ENCODE results near the gene EMC8. TPM values are rescaled to one million over a fixed set of nuclear protein-coding genes. Genes with fewer than 3 reads are reported as not detected.

EMC8 gene
- total and polyA plus RNA-seq, 2 donors (not counting 1 experiment from before 2014, with no cell fraction given): 22.1 to 33.1 TPM

DNA sequence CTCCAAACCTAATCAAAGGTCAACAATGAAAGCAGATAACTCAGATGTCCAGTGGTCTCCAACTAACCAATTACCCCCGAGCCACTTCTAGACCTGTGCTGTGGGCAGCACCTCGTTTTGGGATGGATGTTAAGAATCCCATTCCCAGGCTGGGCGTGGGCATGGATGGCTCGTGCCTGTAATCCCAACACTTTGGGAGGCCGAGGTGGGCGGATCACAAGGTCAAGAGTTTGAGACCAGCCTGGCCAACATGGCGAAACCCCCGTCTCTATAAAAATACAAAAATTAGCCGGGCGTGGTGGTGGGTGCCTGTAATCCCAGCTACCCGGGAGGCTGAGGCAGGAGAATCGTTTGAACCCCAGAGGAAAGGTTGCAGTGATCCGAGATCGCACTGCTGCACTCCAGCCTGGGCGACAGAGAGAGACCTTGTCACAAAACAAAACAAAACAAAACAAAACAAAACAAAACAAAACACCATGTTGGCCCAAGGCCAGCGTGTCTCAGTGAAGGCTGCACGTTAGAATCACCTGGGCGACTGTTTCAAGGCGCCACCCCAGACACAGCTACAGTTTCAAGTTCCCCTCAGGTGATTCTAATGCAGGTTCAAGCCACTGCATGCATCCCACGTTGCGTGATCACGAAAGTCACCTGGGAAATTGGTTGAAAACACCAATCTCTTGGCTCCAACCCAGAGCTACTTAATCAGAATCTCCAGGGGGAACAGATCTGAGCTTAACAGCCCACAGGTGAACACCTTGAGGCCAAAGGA is 21.4 kb upstream of the EMC8 start:
- DNase-seq (no peak), ATAC-seq (ENCODE audit: low read depth) (peak; percentile 4)
- Histone ChIP-seq H3K9ac (ENCODE audit: low read length) (no peak overlapping the region), H3K9me3 (ENCODE audit: control extremely low read depth in 1 of 3, control insufficient read depth in 2 of 3, insufficient read depth in 1 of 3, low read length in 2 of 3) (peaks cover 0 to 10% (median 0%) of the 10 kb centered on the region in 3 donors), H3K27ac (ENCODE audit: low read length in 2 of 2) (no peak overlapping the region), H3K27me3 (replicated peaks in 1 of 4; ENCODE audit: control extremely low read depth in 1 of 4, control insufficient read depth in 3 of 4, insufficient read depth in 4 of 4, low read length in 3 of 4) (no peaks in the 10 kb centered on the region), H3K79me2 (ENCODE audit: control insufficient read depth, insufficient read depth, low read length) (peaks cover 6% of the 10 kb centered on the region), H4K20me1 (ENCODE audit: control insufficient read depth, insufficient read depth, low read length, poor library complexity, severe bottlenecking) (no peaks in the 10 kb centered on the region), H3K4me3 (ENCODE audit: control extremely low read depth in 1 of 5, extremely low read depth in 1 of 5, insufficient read depth in 1 of 5, low read depth in 2 of 5, low read length in 4 of 5) (no peak overlapping the region), H3K36me3 (replicated peaks in 1 of 2; ENCODE audit: control extremely low read depth in 1 of 2, control insufficient read depth in 1 of 2, extremely low read depth in 1 of 2, insufficient read depth in 2 of 2, low read length in 1 of 2) (no peaks in the 10 kb centered on the region), H3K4me1 (ENCODE audit: control insufficient read depth in 2 of 2, insufficient read depth in 2 of 2, low read length in 2 of 2) (peaks cover 11 to 32% of the 10 kb centered on the region in 2 donors), H2AFZ (ENCODE audit: insufficient read depth, low read depth, low read length, poor library complexity, severe bottlenecking) (no peak overlapping the region), H3K4me2 (replicated peaks; ENCODE audit: low read depth, low read length, poor library complexity, severe bottlenecking) (peak overlapping the region; percentile 47)
- 81% methylated on average over 17 of the region's 22 CpGs for whole genome bisulfite sequencing (ENCODE audit: insufficient coverage)
- POLR2A ChIA-PET: interaction anchor here (0.6 to 2.4 kb wide), 17 partner anchors 12 to 201 kb away, joined by 3 to 16 read pairs (median 5); partner anchors contain the start of gene IRF8
- no peaks in the 10 kb centered on the region for H3K9me3 Mint-ChIP-seq (ENCODE audit: insufficient read depth)
- H3K27ac Mint-ChIP-seq: no peak overlapping the region
- no peaks in the 10 kb centered on the region for H3K27me3 Mint-ChIP-seq
- TF ChIP-seq, protein P1, sequence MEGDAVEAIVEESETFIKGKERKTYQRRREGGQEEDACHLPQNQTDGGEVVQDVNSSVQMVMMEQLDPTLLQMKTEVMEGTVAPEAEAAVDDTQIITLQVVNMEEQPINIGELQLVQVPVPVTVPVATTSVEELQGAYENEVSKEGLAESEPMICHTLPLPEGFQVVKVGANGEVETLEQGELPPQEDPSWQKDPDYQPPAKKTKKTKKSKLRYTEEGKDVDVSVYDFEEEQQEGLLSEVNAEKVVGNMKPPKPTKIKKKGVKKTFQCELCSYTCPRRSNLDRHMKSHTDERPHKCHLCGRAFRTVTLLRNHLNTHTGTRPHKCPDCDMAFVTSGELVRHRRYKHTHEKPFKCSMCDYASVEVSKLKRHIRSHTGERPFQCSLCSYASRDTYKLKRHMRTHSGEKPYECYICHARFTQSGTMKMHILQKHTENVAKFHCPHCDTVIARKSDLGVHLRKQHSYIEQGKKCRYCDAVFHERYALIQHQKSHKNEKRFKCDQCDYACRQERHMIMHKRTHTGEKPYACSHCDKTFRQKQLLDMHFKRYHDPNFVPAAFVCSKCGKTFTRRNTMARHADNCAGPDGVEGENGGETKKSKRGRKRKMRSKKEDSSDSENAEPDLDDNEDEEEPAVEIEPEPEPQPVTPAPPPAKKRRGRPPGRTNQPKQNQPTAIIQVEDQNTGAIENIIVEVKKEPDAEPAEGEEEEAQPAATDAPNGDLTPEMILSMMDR (IDR thresholded peaks at IDR 0.05): no peak
- TF ChIP-seq EZH2 (IDR thresholded peaks at IDR 0.05; ENCODE audit: borderline replicate concordance, insufficient read depth, low read depth, low read length, poor library complexity, severe bottlenecking): no peak
- H3K4me1 Mint-ChIP-seq: peaks cover 24% of the 10 kb centered on the region
- CTCF ChIA-PET: interaction anchor here (0.6 to 9.3 kb wide), 56 partner anchors 8 to 705 kb away, joined by 3 to 433 read pairs (median 7); partner anchors contain the start of gene IRF8
- intact Hi-C loops (cut with micrococcal nuclease): loop anchor here (1.0 to 2.0 kb wide), 9 partner anchors 12 to 700 kb away; no protein-coding TSS in a partner anchor
- no peak overlapping the region for H3K4me3 Mint-ChIP-seq

DNA sequence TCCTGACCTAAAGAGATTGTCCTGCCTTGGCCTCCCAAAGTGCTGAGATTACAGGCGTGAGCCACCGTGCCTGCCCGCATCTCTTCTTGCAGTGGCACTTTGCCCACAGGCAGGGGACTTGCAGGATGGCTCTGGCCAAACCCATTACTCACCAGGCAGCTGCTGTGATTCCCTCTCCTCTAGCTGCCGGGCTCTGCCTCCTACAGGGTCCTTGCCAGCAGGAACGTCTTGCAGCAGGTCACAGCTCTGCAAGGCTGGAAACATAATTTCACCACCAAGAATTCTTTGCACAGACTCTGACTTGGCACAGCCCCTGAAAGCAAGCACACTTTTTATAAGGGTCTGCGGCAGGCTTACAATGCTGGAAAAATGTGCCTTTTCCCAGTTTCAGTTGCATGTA is 20.4 kb upstream of the EMC8 start:
- ATAC-seq (ENCODE audit: low read depth) (no peak), DNase-seq (no peak)
- CTCF ChIA-PET: interaction anchor here (0.7 to 9.3 kb wide), 35 partner anchors 9 to 699 kb away, joined by 3 to 433 read pairs (median 4); partner anchors contain the start of gene IRF8
- Histone ChIP-seq H3K4me3 (ENCODE audit: control extremely low read depth in 1 of 5, extremely low read depth in 1 of 5, insufficient read depth in 1 of 5, low read depth in 2 of 5, low read length in 4 of 5) (no peak overlapping the region), H4K20me1 (ENCODE audit: control insufficient read depth, insufficient read depth, low read length, poor library complexity, severe bottlenecking) (no peaks in the 10 kb centered on the region), H2AFZ (ENCODE audit: insufficient read depth, low read depth, low read length, poor library complexity, severe bottlenecking) (no peak overlapping the region), H3K9me3 (ENCODE audit: control extremely low read depth in 1 of 3, control insufficient read depth in 2 of 3, insufficient read depth in 1 of 3, low read length in 2 of 3) (peaks cover 0 to 5% (median 0%) of the 10 kb centered on the region in 3 donors), H3K9ac (ENCODE audit: low read length) (no peak overlapping the region), H3K27me3 (replicated peaks in 1 of 4; ENCODE audit: control extremely low read depth in 1 of 4, control insufficient read depth in 3 of 4, insufficient read depth in 4 of 4, low read length in 3 of 4) (no peaks in the 10 kb centered on the region), H3K27ac (ENCODE audit: low read length in 2 of 2) (no peak overlapping the region), H3K4me1 (ENCODE audit: control insufficient read depth in 2 of 2, insufficient read depth in 2 of 2, low read length in 2 of 2) (peaks cover 11 to 30% of the 10 kb centered on the region in 2 donors), H3K36me3 (replicated peaks in 1 of 2; ENCODE audit: control extremely low read depth in 1 of 2, control insufficient read depth in 1 of 2, extremely low read depth in 1 of 2, insufficient read depth in 2 of 2, low read length in 1 of 2) (no peaks in the 10 kb centered on the region), H3K4me2 (replicated peaks; ENCODE audit: low read depth, low read length, poor library complexity, severe bottlenecking) (no peak overlapping the region), H3K79me2 (ENCODE audit: control insufficient read depth, insufficient read depth, low read length) (peaks cover 6% of the 10 kb centered on the region)
- Mint-ChIP-seq H3K27me3 (no peaks in the 10 kb centered on the region), H3K4me3 (no peak overlapping the region), H3K27ac (no peak overlapping the region), H3K4me1 (peaks cover 19% of the 10 kb centered on the region), H3K9me3 (ENCODE audit: insufficient read depth) (no peaks in the 10 kb centered on the region)
- intact Hi-C loops (cut with micrococcal nuclease): loop anchor here (2.0 kb wide), 1 partner anchor 49 kb away; no protein-coding TSS in a partner anchor
- POLR2A ChIA-PET: interaction anchor here (1.0 kb wide), 1 partner anchor 146 kb away, joined by 3 read pairs; no protein-coding TSS in a partner anchor
- 87% methylated on average over 6 of the region's 6 CpGs for WGBS (ENCODE audit: insufficient coverage)
- no peak for TF ChIP-seq EZH2 (IDR thresholded peaks at IDR 0.05; ENCODE audit: borderline replicate concordance, insufficient read depth, low read depth, low read length, poor library complexity, severe bottlenecking)
- TF ChIP-seq, protein P1 (IDR thresholded peaks at IDR 0.05): no peak
